Measurements from ENCODE around the gene TCF4. TPM values are rescaled to one million over a fixed set of nuclear protein-coding genes. Genes with fewer than 3 reads are reported as not detected.

TCF4 gene
- total RNA-seq, 1 experiment from 2014 or later, result 0.42 TPM

- Histone ChIP-seq H3K9me2 (ENCODE audit: insufficient read depth) (no peaks in the 10 kb centered on the region), H3K4me2 (ENCODE audit: low read length) (no peak overlapping the region), H4K20me1 (ENCODE audit: insufficient read depth) (no peaks in the 10 kb centered on the region), H3K4me1 (ENCODE audit: control insufficient read depth in 1 of 2, insufficient read depth in 2 of 2, low read length in 2 of 2) (no peaks in the 10 kb centered on the region), H3K9ac (ENCODE audit: low read length) (no peak overlapping the region), H3K27ac (ENCODE audit: low read depth, low read length) (no peak overlapping the region), H3K36me3 (ENCODE audit: control insufficient read depth in 1 of 2, insufficient read depth in 2 of 2, low read length in 2 of 2) (no peaks in the 10 kb centered on the region), H3K27me3 (ENCODE audit: insufficient read depth, low read length) (peaks cover 9% of the 10 kb centered on the region), H3K4me3 (replicated peaks in 1 of 2; ENCODE audit: low read depth in 1 of 2, low read length in 2 of 2) (no peak overlapping the region), H2AFZ (ENCODE audit: low read depth, low read length, poor library complexity, severe bottlenecking) (no peak overlapping the region), H3K79me2 (ENCODE audit: insufficient read depth, low read length) (no peaks in the 10 kb centered on the region), H3K9me3 (ENCODE audit: control insufficient read depth in 1 of 2, insufficient read depth in 1 of 2, low read depth in 1 of 2, low read length in 2 of 2) (no peaks in the 10 kb centered on the region)
- TF ChIP-seq EZH2phosphoT487 (IDR thresholded peaks at IDR 0.05; ENCODE audit: borderline replicate concordance) (no peak), JUND (IDR thresholded peaks at IDR 0.05) (no peak), CEBPB (IDR thresholded peaks at IDR 0.05; ENCODE audit: low read depth) (no peak), ZNF274 (IDR thresholded peaks at IDR 0.05; ENCODE audit: low read depth, low read length) (no peak), REST (IDR thresholded peaks at IDR 0.05; ENCODE audit: low read depth) (no peak), TCF7L2 (IDR thresholded peaks at IDR 0.05; ENCODE audit: borderline replicate concordance, extremely low read depth, insufficient read depth, insufficient read length) (no peak), EZH2 (IDR thresholded peaks at IDR 0.05) (no peak), POLR2AphosphoS5 (IDR thresholded peaks at IDR 0.05; ENCODE audit: low read depth, low read length) (no peak), MAX (IDR thresholded peaks at IDR 0.05) (no peak), ZFX (IDR thresholded peaks at IDR 0.05) (no peak), SP1 (IDR thresholded peaks at IDR 0.05; ENCODE audit: low read depth) (no peak)
- RAD21 ChIA-PET (ENCODE audit: low non-redundant PET in 1 of 2, low total read pairs in 2 of 2, uncharacterized antibody in 2 of 2, unreplicated experiment in 2 of 2), result no interaction called here
- CTCF ChIA-PET, result no interaction called here
- intact Hi-C loops (cut with micrococcal nuclease), result no loop called here
- no TSS peak for BruUV-seq (replicated peaks)
- POLR2A ChIA-PET, result no interaction called here
- ATAC-seq (no peak), DNase-seq (ENCODE audit: low read depth, low spot score) (no peak)
Measured at GRCh38 chr18:55227771-55228170, 360.2 kb downstream of the TCF4 start.
